ENCODE measurements around the gene RSPRY1. TPM values are rescaled to one million over a fixed set of nuclear protein-coding genes. Genes with fewer than 3 reads are reported as not detected.

The RSPRY1 gene
- total and polyA plus RNA-seq, 2 of the 8 experiments (the other 6 are each of a cell fraction or from before 2014, with no cell fraction given) = 11.5 to 32.5 TPM

DNA sequence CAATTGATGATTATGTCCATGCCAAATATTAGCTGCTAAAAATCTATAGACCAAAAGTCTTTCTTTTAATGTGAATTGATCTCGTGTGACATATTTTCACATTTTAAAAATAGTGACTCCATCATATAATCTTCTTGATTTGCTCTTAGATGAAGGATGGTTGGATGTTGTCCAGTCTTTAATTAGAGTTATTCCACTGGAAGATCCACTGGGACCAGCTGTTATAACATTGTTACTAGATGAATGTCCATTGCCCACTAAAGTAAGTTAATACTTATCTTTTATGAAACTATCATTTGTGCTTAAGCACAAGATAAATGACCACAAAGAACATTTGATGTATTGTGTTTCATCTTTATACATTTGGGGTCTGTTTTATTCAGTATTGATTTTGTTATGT is 22.8 kb downstream of the RSPRY1 start (continued):
- TF ChIP-seq, protein P1, sequence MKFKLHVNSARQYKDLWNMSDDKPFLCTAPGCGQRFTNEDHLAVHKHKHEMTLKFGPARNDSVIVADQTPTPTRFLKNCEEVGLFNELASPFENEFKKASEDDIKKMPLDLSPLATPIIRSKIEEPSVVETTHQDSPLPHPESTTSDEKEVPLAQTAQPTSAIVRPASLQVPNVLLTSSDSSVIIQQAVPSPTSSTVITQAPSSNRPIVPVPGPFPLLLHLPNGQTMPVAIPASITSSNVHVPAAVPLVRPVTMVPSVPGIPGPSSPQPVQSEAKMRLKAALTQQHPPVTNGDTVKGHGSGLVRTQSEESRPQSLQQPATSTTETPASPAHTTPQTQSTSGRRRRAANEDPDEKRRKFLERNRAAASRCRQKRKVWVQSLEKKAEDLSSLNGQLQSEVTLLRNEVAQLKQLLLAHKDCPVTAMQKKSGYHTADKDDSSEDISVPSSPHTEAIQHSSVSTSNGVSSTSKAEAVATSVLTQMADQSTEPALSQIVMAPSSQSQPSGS (IDR thresholded peaks at IDR 0.05; ENCODE audit: low read length) = no peak
- TF ChIP-seq CBX5 (IDR thresholded peaks at IDR 0.05; ENCODE audit: low read depth, low read length) (no peak), JUN (IDR thresholded peaks at IDR 0.05; ENCODE audit: low read depth, low read length) (no peak)

Measured in H1 (cell line).